Choroid plexus epithelial cell (primary cell): ENCODE data around the gene SGSM1.

Source experiments
- DNase-seq: peaks from one replicate; pipeline ENCODE4 v3.0.0-alpha.2; 2010; ENCODE audit warnings: low read depth
- H3K4me3 ChIP-seq: 2 replicates; pipeline ENCODE4 v1.5.1; 2011; ENCODE audit warnings: low read depth, mild to moderate bottlenecking, control low read depth, low read length, moderate library complexity
- CTCF ChIP-seq: conservative IDR thresholded peaks from 2 replicates; pipeline ENCODE4 v1.5.1; 2011; ENCODE audit warnings: low read depth, mild to moderate bottlenecking, control low read depth, inconsistent platforms, low read length, moderate library complexity

SGSM1 gene

GRCh38 chr22:24805790-24806662 lies at the start of gene SGSM1:
Gene SGSM1, plus strand, starts transcription at chr22:24806211. Its CDS starts 115 bp downstream, at chr22:24806326.
- TF ChIP-seq CTCF = no peak
- peak within 1 kb of the TSS; percentile 59 for H3K4me3 ChIP-seq
- DNase-seq = peak; percentile 53

DNA sequence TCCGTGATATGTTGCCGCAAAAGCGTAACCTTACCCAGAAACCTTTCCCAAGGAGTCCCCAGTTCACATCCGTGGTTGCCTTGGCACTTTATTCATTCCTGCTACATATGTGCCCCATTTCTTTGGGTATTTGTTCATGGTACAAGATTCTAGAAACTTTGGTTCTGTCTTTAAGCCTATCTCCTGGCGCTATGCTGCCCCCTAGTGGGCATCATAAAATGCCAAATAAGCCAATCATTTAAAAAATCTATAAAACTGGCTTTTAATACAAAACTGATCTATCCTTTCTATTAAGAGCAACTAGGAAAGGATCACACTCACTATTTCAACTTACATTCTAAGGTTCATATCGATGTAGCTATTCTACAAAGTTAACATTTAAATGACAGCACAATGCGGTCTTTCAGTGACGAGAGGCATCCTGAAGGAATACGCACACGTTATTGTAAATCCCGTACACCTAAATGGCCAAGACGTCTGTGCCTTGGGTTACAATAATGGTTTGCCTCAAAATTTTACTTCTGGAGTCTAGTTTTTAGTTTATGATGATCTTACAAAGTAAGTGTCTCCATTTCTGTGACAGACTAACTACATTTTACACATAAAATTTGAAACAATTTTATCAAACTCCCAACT lies 47.7 kb upstream of the SGSM1 start:
- peak; percentile 80 for TF ChIP-seq CTCF
- H3K4me3 ChIP-seq = no peak overlapping the region
- peak; percentile 75 for DNase-seq

DNA sequence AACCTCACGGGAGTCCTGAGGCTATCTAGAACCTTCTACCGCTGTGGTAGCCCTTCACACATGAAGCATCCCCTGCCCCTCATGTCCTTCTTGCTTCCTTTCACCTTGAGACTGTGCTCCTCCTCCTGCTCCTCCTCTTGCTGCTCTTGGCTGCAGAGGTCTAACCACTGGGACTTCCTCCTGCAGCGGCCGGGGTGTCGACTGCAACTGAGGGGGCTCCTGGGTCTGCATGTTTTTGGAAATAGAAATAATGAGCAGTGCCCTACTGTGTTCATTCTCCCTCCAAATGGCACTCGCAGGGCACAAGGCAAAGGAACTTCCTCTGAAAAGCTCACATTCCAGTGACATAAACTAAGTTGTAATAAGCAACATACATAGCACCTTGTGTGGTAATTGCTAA lies 46.2 kb upstream of the SGSM1 start:
- DNase-seq = no peak
- H3K4me3 ChIP-seq = no peak overlapping the region
- TF ChIP-seq CTCF = no peak

DNA sequence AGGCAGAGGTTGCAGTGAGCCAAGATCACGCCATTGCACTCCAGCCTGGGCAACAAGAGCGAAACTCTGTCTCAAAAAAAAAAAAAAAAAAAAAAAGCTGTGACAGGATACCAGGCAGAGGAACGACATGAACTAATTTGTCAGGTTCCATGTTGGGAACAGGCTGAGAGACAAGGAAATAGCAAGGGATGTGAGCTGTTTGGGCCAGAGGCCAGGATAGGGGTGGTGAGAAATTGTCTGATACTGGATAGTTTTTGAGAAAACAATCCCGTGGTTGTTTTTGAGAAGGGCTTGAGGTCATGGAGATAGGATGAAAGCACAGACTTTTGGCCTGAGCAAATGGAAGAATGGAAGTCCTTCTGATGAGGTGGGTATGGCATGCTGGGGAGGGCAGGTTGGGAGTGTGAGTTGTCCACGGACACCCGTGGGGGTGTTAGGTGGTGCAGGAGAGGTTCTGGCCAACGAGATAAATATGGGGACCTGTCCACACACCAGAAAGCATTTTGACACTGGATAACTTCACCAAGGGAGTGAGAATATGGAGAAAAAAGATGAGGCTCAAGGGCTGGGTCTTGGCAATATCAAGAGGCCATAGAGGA lies 45.2 kb upstream of the SGSM1 start:
- no peak for DNase-seq
- no peak for TF ChIP-seq CTCF
- no peak overlapping the region for H3K4me3 ChIP-seq

GRCh38 chr22:24761888-24762675 lies 43.9 kb upstream of the SGSM1 start:
- no peak overlapping the region for H3K4me3 ChIP-seq
- DNase-seq = peak; percentile 44
- no peak for TF ChIP-seq CTCF

- H3K4me3 ChIP-seq = no peak overlapping the region
- no peak for DNase-seq
- TF ChIP-seq CTCF = no peak
Observed at GRCh38 chr22:24763872-24764485, 42.0 kb upstream of the SGSM1 start.
